Measurements from ENCODE around the gene PGLYRP4.

Gene PGLYRP4

DNA sequence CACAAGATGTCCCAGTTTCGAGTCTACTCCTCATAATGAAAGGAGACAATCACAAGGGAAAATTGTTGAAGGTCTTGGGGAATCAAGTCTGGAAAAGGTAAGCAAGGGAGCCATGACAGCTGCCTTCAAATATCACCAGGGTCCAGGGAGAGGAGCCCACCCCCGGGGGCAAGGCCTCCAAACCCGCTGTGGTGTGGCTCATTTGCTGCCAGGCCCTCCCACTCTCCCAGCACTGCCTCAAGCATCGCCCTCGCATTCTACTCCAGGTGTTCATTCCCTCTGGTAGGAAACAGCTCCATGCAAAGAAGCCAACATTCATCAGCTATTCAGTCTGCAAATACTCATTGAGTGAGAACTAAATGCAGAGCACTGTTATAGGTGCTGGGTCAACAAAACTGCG, 17.6 kb upstream of the PGLYRP4 start:
- TF ChIP-seq ZNF274 (IDR thresholded peaks at IDR 0.05; ENCODE audit: low read depth, low read length) = no peak
- H3K4me3 ChIP-seq (ENCODE audit: low read length) = no peak overlapping the region

DNA sequence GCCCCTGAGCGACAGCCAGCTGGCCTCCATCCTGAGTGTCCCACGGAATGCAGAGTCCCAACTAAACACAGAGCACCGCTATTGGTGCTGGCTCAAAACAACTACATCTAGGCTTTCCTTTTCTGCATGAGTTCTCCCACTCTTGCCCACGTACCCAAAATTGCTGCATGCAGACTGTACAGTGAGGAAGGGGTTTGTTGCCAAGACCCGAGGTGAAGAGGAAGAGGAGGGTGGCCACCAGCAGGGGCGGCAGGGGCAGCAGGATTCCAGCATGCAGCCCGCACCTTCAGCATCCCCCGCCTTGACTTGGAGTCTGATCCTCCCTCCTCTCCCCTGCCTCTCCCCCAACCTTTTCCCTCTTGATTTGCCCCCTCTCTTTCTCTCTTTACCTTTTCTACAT, 17.1 kb upstream of the PGLYRP4 start:
- no peak for TF ChIP-seq ZNF274 (IDR thresholded peaks at IDR 0.05; ENCODE audit: low read depth, low read length)

DNA sequence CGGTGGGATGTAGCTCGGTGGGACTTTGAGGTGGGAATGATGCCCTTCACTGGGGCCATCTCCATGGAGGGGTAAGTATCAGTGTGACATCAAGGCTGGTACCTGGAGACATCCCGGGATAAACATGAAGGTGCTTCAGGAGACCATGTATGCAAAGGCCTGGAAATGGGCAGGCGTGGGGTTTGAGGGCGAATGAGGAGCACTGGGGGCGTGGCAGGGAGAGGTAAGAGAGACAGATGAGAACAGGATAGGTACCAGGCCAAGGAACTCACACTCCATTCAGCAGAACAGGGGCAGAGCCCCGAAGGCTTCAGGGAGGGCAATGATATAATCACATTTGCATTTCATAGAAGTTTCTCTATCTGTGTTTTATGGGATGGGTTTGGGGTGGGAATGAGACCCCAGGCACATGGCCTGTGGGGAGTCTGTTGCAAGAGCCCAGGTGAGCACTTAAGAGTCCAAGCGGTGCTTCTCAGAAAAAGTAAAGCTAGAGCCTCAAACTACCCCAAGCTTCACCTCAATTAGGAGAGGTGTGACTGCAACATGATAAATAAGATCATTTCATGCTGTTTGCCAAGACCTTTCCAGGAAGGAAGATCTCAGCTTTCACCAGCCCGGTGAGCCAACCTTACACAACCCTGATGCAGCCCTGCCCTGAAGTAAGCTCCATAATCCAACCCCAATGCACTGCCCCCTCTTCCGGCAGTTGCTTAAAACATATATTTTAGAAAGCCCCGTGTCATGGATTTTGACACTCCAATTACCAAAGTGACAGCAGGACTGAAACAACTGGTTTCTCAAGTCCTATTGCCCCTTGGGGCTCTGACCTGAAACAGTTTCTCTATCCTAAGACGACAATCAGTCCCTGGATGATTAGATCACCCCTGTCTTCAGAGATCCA, 16.4 kb upstream of the PGLYRP4 start:
- H3K4me3 ChIP-seq (ENCODE audit: low read length) = no peak overlapping the region
- no peak for TF ChIP-seq ZNF274 (IDR thresholded peaks at IDR 0.05; ENCODE audit: low read depth, low read length)

More for the DNA sequence above, 17.1 kb upstream of the PGLYRP4 start:
- H3K4me3 ChIP-seq (ENCODE audit: low read length) = no peak overlapping the region

DNA sequence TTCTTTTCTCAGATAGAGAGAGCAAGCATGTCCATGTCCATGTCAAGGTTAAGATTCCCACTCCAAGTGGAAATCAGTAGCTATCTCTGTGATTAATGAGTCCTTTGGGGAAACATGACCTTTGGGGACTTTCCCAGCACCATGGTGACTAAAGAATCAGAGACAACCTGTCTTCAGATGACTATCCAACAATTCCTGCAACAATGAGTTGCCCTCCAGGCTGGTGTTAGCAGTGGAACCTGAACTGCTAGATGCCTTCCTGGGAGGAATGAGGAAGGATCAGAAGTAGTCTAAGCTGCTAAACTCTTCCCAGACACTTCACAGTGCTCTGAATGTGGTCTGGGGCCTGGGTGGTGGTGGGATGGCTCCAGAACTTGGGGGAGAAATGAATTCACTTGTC, 15.5 kb upstream of the PGLYRP4 start:
- TF ChIP-seq ZNF274 (IDR thresholded peaks at IDR 0.05; ENCODE audit: low read depth, low read length) = no peak
- H3K4me3 ChIP-seq (ENCODE audit: low read length) = no peak overlapping the region

DNA sequence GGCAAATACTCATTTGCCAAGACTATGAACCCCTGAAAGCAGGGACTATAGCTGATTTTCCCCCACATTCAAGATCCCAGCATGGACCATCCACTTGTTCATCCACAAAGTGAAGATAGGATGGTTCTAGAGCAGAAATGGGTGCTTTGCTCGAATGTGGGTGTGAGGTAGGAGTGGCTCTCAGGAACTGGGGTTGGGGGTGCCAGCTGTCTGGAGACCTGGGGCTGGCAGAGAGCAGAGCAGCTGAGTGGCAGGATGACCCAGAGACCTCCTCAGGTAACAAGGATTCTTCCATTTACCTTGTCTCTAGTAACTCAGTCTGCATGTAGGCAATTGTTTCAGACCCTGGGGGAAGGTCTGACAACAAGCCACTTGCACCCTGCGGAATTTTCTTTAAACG, 15.0 kb upstream of the PGLYRP4 start:
- H3K4me3 ChIP-seq (ENCODE audit: low read length) = no peak overlapping the region
- no peak for TF ChIP-seq ZNF274 (IDR thresholded peaks at IDR 0.05; ENCODE audit: low read depth, low read length)

DNA sequence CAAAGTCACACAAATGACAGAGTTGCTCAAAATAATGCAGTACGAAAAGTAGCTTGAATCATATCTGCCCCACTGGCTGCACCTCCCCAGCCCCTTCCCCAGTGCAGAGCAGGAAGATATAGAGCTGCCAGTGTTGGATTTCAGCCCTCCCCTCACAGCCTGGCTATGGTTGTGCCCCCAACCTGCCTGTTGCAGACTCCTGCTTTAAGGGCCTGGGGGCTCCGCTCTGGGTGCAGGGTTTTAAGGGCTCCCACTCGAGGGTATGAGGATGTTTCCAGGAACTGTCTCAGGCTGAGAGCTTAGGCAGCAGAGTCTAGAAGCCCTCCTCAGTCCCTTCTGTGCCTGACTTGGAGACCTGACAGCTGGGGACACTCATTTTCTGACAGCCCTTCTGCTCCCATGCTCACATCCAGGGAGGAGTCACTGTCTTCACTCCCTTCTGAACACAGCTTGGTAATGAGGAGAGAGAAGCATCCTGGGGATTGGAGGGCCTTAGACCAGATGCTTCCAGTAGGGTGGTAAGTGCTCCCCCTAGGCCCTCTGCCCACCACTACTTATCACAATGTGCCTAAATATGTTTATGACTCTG, 13.6 kb upstream of the PGLYRP4 start:
- H3K4me3 ChIP-seq (ENCODE audit: low read length) = no peak overlapping the region
- no peak for TF ChIP-seq ZNF274 (IDR thresholded peaks at IDR 0.05; ENCODE audit: low read depth, low read length)

DNA sequence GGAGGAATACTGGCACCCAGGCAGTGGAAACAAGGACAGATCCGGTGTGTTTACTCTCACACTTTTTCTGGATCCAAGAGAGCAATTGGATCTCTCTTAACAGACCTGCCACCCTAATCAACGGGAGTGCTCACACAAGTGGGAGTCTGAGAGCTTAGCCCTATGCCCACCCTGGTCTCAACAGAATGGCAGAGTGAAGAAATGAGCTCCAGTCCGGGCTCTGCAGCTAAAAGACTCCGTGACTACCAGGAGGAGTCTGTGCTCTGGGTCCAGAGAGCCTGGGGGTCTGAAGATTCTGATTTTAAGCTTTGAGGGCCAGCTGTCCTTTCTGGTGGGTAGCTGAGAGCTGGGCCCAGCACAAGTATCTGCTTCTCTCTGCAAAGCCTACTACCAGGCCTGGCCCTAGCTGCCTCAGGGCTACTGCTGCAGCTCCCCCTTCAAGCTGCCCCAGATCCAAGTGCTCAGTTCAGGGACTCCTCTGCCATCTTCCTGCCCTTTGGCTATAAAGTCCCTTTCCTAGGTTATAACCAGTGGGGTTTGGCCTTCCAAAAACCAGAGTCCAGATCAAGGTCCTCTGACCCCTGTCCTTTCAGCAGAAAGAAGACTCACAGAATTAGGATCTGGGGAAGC, 13.0 kb upstream of the PGLYRP4 start:
- H3K4me3 ChIP-seq (ENCODE audit: low read length) = no peak overlapping the region
- TF ChIP-seq ZNF274 (IDR thresholded peaks at IDR 0.05; ENCODE audit: low read depth, low read length) = no peak

DNA sequence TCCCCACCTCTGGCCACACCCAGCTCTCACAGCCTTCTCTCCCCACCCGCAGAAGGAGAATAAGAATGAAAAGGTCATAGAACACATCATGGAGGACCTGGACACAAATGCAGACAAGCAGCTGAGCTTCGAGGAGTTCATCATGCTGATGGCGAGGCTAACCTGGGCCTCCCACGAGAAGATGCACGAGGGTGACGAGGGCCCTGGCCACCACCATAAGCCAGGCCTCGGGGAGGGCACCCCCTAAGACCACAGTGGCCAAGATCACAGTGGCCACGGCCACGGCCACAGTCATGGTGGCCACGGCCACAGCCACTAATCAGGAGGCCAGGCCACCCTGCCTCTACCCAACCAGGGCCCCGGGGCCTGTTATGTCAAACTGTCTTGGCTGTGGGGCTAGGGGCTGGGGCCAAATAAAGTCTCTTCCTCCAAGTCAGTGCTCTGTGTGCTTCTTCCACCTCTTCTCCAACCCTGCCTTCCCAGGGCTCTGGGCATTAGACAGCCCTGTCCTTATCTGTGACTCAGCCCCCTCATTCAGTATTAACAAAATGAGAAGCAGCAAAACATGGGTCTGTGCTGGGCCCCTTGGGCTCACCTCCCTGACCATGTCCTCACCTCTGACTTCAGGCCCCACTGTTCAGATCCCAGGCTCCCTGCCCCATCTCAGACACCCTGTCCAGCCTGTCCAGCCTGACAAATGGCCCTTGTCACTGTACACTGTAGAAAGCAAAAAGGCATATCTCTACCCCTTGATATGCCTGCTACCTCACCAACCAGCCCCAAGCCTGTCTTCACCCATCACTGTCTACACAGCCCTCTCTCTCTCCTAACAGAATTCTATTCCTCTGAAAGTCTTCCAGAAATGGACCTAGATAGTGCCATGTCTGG, 12.2 kb upstream of the PGLYRP4 start:
- no peak for TF ChIP-seq ZNF274 (IDR thresholded peaks at IDR 0.05; ENCODE audit: low read depth, low read length)
- no peak overlapping the region for H3K4me3 ChIP-seq (ENCODE audit: low read length)

DNA sequence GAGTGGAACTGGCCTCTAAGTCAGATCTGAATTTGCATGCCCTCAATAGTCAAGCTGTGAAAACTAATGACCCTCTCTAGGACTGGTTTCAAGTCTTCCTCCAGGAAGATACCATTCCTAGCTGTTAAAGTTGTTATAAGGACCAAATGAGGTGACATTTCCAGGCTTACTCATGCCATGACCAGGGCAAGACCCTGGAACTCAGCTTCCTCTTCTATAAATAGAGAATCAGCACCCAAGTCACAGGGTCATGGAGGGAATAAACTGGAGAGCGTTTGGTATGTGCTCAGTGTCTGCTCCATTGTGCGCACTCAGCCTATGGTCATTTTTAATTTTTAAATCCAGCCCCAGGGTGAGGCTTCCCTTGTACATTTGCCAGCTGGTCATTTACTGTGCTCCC, 11.5 kb upstream of the PGLYRP4 start:
- H3K4me3 ChIP-seq (ENCODE audit: low read length) = no peak overlapping the region
- no peak for TF ChIP-seq ZNF274 (IDR thresholded peaks at IDR 0.05; ENCODE audit: low read depth, low read length)

DNA sequence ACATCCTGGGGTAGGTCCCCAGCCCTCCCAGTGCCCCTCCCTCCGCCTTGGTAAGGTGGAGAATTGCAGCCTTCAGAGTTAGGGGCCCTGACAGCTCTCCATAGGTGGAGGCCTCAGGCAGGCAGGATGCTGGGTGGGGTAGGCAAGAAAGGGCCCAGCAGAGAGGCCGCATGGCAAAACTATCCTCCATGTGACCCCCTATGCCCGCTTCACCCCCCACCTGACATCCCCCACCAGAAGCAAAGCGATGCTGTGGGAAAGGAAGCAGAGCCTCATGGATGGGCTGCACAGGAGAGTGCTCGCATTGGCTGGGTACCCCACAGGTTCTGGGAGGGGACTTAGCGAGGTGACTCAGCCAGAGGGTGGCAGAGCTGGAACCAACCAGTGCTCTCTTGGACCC, 10.6 kb upstream of the PGLYRP4 start:
- TF ChIP-seq ZNF274 (IDR thresholded peaks at IDR 0.05; ENCODE audit: low read depth, low read length) = no peak
- no peak overlapping the region for H3K4me3 ChIP-seq (ENCODE audit: low read length)

DNA sequence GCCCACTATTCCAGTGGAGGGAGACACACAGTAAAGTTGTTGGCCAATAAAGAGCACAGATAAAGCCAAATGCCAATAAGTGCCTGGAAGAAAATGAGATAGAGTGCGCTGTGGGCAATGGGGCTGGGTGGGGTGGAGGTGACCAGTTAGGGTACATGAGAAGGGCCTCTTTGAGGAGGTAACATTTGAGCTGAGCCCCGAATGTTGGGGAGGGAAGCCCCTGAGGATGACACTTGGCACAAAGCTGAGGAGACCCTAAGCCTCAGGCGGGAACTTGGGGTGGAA, 10.0 kb upstream of the PGLYRP4 start:
- no peak overlapping the region for H3K4me3 ChIP-seq (ENCODE audit: low read length)
- TF ChIP-seq ZNF274 (IDR thresholded peaks at IDR 0.05; ENCODE audit: low read depth, low read length) = no peak

DNA sequence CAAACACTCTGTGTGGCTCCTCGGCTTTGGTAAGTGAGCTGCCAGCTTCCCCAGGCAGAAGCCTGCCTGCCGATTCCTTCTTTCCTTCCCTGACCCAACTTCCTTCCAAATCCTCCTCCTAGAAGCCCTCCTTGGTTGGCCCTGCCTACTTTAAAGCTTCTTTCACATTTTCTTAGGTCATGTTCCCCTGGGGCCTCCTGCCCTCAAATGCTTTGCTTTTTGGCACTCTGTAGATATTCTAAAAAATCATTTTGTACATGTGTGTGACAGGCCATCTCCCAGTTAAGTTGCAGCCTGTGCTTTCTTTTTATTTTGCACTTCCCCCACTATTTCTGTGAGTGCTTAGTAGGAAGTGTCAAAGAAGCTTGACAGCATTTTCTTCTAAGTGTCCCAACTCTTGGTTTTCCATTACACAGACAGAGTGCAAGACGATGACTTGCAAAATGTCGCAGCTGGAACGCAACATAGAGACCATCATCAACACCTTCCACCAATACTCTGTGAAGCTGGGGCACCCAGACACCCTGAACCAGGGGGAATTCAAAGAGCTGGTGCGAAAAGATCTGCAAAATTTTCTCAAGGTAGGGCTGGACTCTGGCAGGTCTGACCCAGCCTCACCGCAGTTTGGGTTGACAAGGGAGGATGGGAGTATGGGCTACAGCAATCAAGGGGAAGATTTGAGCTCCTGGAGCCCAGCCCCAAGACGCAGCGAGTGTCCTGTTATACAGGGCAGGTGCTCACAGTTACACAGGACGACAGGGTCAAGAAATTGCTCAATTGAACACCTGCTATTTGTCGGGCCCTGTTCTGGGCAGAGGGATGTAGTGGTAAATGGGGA, 9.4 kb upstream of the PGLYRP4 start, which contains the start of gene S100A9:
S100A9 (plus strand) TSS at position 2 of the 838 bp plus-strand sequence; CDS start at position 432, 430 bp downstream.
- H3K4me3 ChIP-seq (ENCODE audit: low read length) = no peak within 1 kb of the TSS
- TF ChIP-seq ZNF274 (IDR thresholded peaks at IDR 0.05; ENCODE audit: low read depth, low read length) = no peak

All from GM08714 (cell line).